HG03565 (cell line): ENCODE results near the gene TAF4.
"Not testable (repeated sequence)": the region's sequence is repeated elsewhere in the genome, so short reads cannot be mapped to it uniquely, and the experiment has no call there.

ENCODE experiments used
- ATAC-seq: cut with Tn5 transposase; IDR thresholded peaks from one replicate; pipeline ENCODE4 v1.9.1; 2021; ENCODE audit warnings: mild to moderate bottlenecking, moderate library complexity; ENCODE audit not compliant: unreplicated experiment

TAF4 gene

GRCh38 chr20:61951695-61952533, 113.8 kb downstream of the TAF4 start:
- ATAC-seq: no peak

DNA sequence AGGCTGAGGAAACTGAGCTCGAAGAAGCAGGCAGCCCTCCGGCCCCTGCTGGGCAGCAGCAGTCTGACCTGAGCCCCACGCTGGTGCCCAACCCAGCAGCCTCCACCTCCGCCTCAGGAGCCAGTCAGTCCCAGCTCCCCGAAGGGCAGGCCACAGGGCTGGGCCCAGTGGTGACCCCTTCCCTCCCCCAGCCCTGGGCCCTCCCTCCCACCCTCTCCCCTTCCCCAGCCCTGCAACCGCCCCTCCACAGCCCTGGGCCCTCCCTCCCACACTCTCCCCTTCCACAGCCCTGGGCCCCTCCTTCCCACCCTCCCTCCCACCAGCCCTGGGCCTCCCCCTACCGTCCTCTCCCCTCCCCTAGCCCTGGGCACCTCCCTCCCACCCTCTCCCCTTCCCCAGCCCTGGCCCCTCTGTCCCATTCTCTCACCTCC, 115.0 kb downstream of the TAF4 start:
- no peak for ATAC-seq

GRCh38 chr20:61949714-61950640, 115.7 kb downstream of the TAF4 start:
- no peak for ATAC-seq

- no peak for ATAC-seq
These were observed 116.3 kb downstream of the TAF4 start for GRCh38 chr20:61949363-61949713.

GRCh38 chr20:61948586-61949362, 116.9 kb downstream of the TAF4 start:
- no peak for ATAC-seq

DNA sequence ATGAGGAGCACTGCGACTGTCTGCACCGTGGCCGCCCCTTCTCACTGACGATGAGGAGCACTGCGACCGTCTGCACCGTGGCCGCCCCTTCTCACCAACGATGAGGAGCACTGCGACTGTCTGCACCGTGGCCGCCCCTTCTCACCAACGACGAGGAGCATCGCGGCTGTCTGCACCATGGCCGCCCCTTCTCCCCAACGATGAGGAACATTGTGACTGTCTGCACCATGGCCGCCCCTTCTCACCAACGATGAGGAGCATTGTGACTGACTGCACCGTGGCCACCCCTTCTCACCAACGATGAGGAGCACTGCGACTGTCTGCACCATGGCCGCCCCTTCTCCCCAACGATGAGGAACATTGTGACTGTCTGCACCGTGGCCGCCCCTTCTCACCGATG, 117.6 kb downstream of the TAF4 start:
- not testable (repeated sequence) for ATAC-seq

DNA sequence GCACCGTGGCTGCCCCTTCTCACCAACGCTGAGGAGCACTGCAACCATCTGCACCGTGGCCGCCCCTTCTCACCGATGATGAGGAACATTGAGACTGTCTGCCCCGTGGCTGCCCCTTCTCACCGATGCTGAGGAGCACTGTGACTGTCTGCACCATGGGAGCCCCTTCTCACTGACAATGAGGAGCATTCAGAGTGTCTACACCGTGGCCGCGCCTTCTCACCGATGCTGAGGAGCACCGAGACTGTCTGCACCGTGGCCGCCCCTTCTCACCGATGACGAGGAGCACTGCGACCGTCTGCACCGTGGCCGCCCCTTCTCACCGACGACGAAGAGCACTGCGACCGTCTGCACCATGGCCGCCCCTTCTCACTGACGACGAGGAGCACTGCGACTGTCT, 120.2 kb downstream of the TAF4 start:
- ATAC-seq: not testable (repeated sequence)

DNA sequence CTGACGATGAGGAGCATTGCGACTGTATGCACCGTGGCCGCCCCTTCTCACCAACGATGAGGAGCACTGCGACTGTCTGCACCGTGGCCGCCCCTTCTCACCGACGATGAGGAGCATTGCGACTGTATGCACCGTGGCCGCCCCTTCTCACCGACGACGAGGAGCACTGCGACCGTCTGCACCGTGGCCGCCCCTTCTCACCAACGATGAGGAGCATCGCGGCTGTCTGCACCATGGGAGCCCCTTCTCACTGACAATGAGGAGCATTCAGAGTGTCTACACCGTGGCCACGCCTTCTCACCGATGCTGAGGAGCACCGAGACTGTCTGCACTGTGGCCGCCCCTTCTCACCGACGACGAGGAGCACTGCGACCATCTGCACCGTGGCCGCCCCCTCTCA, 120.7 kb downstream of the TAF4 start:
- ATAC-seq: not testable (repeated sequence)

- no peak for ATAC-seq
These were observed 123.2 kb downstream of the TAF4 start for GRCh38 chr20:61942526-61942925.

DNA sequence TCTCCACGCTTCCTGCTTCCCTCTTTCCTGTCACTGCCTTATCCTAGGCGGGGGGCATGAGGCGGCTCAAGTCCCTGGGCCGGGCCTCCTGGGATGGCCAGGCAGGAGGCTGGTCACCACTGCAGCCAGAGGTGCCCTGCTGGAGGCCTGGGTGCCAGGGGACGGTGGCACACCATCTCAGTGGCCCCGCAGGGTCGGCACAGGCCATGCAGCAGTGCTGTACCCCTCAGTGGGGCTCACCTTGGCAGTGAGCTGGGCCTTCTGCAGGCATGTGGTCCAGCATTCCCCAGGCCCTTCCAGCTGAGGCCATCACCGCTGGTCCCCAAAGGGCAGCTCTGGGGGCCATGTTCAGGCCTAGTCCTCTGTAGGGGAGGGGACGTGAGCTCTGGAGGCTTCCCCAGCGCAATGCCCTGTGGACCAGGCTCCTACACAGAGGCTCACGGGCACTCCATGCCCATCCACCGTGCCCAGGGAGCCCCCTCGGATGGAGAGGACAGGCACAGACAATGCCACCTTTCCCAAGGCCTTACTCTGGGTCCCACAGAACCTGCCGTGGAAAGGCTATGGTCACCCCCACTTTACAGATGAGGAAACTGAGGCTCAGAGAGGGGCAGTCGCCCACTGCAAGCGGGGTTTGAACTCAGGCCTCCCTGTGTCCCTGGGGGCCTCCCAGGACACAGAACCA, 123.8 kb downstream of the TAF4 start:
- ATAC-seq: no peak

DNA sequence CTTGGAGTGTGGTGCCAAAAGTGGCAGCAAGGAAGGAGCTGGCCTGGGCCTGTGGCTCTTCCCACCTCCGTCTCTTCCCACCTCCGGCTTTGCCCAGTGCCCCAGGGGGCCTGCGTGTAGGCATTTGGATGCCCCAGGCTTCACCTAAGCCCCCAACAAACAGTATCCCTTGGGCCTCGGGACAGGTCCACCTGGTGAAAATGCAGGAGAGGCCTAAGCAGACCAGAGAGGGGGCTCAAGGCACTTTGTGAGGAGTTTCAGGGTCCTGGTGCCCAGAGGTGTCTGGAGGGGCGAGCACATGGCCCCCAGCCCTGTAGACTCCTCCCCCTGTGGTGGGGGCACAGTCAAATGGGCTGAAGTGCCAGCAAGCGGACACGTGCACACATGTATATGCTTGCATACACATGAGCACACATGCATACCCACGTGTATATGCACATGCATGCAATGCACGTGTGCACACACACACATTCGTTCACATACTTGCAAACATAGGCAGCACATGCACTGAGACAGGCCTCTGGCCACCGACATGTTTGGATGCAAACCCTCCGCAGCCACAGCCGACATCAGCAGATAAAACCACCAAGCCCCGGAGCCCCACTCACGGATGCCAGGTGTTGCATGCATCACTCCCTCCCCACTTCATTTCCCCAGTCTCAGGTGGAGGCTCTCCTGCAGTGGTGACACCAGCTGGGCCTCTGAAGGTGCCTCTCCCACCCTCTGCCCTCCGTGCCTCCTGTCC, 124.5 kb downstream of the TAF4 start:
- no peak for ATAC-seq

DNA sequence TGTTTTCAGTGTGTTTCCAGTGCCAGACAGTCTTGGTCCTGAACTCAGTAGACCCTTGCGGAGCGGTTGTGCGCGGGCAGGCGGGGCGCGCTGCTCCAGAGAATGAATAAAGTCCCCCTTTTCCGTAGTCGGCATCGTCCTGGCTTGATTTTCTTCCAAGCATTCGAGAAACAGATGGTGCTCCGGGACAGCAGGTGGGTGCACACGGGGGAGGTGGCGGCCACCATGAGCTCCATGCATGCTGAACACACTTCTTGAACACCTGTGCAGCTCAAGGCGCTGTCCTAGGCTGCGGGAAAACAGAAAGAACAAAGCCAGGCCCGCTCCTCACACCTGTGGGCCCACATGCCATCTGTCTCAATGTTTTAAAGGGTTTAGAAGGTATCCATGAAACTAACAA, 125.2 kb downstream of the TAF4 start:
- ATAC-seq: no peak

DNA sequence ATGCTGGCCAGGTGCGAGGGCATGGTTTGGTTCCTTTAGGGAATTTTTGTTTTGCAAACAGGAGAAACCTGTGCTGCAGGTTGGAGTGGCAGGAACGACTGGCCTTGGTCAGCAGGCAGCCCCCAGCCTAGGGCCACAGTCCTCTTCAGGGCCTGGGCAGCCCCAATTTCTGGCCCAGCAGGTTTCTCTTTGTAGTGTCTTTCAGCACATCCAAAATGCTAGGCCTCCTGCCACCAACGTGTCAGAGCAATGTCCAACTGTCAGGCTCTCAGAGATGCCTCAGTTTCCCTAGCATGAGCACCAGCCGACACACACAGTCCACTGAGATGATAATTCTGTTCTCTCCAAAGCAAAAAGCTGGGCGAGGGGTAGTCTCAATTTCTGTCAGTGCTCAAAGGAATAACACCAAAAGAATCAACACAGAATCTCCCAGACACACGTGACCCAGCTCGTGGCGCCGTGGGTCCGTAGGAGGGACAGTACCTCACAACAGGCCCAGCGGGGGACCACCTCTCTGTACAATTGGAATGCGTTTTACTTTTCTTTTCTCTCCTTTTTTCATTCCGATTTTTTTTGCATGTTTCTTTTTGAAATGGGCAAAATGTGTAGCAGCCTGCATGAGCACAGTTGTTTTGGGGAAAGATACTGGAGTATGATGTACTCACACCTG, 125.9 kb downstream of the TAF4 start:
- no peak for ATAC-seq

DNA sequence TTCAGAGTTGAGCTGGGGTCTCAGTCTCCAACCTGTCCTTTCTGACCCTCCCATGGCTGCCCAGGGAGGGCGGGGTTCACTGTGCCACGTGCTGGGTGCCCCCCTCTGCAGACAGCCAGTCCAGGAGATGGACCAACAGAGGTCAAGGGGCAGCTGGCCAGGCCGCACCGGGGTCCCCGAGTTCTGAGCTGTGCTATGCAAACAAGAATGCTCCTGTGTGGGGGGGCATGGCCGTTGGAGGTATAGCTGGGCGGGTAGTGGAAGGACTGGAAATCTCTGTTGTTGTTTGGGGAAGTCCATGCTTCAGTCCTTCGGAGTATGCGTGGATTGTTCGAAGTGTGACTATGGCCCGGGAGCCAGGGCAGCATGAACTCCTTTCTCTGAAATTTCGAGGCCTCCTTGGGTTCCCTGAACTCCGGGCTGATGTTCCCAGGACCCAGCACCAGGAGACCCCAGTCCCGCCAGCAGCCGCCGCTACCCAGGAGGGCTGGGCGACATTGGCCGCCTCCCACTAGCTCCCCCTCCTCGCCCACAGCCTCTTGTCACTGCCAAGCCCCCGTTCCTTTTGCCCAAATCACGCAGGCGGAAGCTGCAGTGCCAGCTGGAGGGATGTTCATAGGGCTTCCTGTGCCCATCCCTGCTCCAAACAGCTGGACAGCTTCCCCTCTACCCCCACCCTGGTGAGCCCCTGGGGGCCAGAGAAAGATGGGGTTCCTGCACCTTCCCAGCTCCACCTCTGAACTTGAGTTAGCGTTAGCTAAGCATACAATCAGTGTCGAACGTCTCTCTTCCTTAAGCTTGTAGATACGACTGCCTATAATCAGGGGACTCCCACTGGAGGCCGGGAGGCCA, 126.6 kb downstream of the TAF4 start:
- no peak for ATAC-seq

GRCh38 chr20:61937963-61938838, 127.5 kb downstream of the TAF4 start:
- no peak for ATAC-seq

DNA sequence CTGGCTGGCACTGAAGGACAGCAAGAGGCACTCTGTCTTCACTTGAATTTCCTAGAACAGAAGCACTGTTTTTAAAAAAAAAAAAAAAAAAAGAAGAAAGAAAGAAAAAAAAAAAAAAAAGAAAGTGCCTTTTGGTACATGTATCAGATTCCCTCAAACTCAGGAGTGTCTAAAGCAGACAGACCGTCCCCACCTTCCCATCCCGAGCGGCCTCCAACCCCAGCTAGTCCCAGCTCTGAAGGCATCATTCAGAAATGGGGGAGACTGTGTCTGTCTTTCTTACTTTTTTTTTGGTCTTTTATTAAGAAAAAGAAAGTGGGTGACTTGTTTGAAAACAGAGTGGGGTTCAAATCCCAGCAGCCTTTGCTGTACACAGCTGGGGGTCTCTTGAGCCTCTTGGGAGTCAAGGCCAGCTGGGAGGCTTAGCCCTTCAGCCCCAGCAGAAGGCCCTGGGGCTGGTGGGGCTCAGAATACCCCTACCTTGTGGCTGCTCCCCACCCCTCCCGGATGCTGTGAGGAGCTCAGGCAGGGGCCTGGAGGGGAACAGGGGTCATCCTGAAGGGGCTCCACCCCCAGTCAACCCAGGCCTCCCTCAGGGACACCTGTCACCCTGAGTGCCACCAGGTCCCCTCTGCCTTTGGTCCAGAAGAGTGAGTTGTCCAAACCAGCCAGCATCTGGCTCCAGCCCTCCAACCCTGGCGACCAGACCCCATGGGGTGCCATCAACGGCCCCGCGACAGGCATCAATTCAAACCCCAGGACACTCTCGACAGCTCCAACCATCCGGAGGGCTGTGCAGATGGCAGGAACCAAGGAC, 128.3 kb downstream of the TAF4 start:
- ATAC-seq: no peak

DNA sequence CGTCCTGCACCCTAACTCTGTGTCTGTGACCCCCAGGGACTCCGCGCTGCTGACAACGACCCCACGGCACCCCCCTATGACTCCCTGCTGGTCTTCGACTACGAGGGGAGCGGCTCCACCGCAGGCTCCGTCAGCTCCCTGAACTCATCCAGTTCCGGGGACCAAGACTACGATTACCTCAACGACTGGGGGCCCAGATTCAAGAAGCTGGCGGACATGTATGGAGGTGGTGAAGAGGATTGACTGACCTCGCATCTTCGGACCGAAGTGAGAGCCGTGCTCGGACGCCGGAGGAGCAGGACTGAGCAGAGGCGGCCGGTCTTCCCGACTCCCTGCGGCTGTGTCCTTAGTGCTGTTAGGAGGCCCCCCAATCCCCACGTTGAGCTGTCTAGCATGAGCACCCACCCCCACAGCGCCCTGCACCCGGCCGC, 129.0 kb downstream of the TAF4 start:
- ATAC-seq: no peak
